SK-N-SH (cell line): ENCODE results near the gene ZNF594.
"Not testable (repeated sequence)": the region's sequence is repeated elsewhere in the genome, so short reads cannot be mapped to it uniquely, and the experiment has no call there.

ENCODE experiments used
- CTCF ChIP-seq: fragments of 200-600 bp; sonication (generic); IDR thresholded peaks from 2 replicates; pipeline ENCODE4 v1.6.1; 2017; ENCODE audit warnings: antibody characterized with exemption, mild to moderate bottlenecking, moderate library complexity
- EP300 ChIP-seq, 2 experiments: IDR thresholded peaks; 2 replicates each; pipeline versions ENCODE4 v1.4.0 to v1.6.1; 2012; ENCODE audit warnings: borderline replicate concordance in 1 of 2, low read depth in 1 of 2, low read length in 1 of 2
- GABPA ChIP-seq: IDR thresholded peaks from 2 replicates; pipeline ENCODE4 v1.4.0; 2012; ENCODE audit warnings: low read depth, mild to moderate bottlenecking
- IRF3 ChIP-seq: fragments of 150-350 bp; IDR thresholded peaks from 2 replicates; pipeline ENCODE4 v1.6.1; 2016; ENCODE audit warnings: mild to moderate bottlenecking, low read depth, low read length
- RFX5 ChIP-seq: IDR thresholded peaks from 2 replicates; pipeline ENCODE4 v1.6.1; 2012; ENCODE audit warnings: mild to moderate bottlenecking, improper control_type of control experiment, low read length
- USF2 ChIP-seq: fragments of 150-350 bp; IDR thresholded peaks from 2 replicates; pipeline ENCODE4 v1.6.1; 2017; ENCODE audit warnings: antibody characterized with exemption, low read length, low read depth, borderline replicate concordance
- YY1 ChIP-seq: IDR thresholded peaks from 2 replicates; pipeline ENCODE4 v1.4.0; 2012; ENCODE audit warnings: low read depth, mild to moderate bottlenecking

GRCh38 chr17:5221912-5222311 is 30.2 kb upstream of the ZNF594 start:
- TF ChIP-seq EP300 (IDR thresholded peaks at IDR 0.05; ENCODE audit: borderline replicate concordance in 1 of 2, low read depth in 1 of 2, low read length in 1 of 2); USF2; IRF3; YY1; RFX5; CTCF; GABPA: not testable (repeated sequence)
